Stimulated activated CD4-positive, alpha-beta T cell treated with anti-CD3 and anti-CD28 coated beads, TNF-alpha, amount 100 ng/mL, for 48 hours (primary cell): ENCODE measurements around the gene SCYGR7.

ENCODE experiments used
- DNase-seq, 3 donors: peaks; one replicate each; pipeline ENCODE4 v3.0.0-alpha.2; 2020; ENCODE audit warnings: low read depth in 3 of 3

The SCYGR7 gene

DNA sequence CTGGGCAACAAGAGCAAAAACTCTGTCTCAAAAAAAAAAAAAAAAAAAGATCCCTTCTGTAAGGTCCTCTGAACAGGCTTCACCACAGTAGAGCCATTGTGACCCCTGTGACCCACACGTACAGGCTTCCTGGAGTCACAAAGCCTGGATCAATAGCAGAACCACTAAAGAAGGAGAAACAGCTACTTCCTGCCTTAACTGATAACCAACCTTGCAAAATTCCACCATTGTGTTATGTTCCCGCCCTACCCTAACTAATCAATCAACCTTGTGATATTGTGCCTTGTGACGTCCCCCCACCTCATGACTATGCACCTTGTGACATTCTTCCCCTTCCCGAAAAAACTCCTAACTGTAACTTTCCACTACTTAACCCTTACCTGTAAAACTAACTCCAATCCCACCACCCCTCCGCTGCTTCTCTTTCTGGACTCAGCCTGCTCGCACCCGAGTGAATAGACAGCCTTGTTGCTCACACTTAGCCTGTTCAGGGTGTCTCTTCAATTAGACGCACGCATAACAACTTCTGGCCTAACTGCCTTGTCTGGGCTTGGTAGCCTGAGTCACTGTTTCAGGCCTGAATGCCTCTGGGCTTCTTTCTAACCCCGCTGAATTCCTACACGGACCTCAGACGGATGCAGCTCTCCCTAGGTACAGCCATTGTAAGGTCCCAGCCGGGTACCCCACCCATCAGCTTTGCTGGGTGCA lies 31.4 kb downstream of the SCYGR7 start:
- no peak for DNase-seq

GRCh38 chr2:227761740-227762476 lies 33.8 kb downstream of the SCYGR7 start:
- no peak for DNase-seq

GRCh38 chr2:227765788-227766372 lies 37.7 kb downstream of the SCYGR7 start:
- no peak for DNase-seq

- peak; percentile 26 to 57 (median 44) for DNase-seq
Observed at GRCh38 chr2:227766373-227766883, 38.3 kb downstream of the SCYGR7 start.

GRCh38 chr2:227767830-227768229 lies 39.7 kb downstream of the SCYGR7 start:
- DNase-seq: no peak

DNA sequence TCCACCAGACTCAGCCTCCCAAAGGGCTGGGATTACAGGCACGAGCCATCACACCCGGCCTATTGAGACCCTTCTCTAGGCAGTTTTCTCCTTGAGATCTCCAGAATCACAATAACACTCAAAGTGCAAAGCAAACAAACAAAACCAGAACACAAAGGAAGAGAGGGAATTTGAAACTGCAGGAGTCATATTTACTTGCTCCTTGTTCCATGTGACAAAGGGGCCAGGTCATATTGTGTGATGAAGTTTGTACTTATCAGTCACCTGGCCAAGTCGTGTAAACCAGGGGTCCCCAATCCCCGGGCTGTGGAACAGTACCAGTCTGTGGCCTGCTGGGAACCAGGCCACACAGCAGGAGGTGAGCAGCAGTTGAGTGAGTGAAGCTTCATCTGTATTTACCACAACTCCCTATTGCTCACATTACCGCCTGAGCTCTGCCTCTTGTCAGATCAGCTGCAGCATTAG lies 44.1 kb downstream of the SCYGR7 start:
- no peak for DNase-seq

DNA sequence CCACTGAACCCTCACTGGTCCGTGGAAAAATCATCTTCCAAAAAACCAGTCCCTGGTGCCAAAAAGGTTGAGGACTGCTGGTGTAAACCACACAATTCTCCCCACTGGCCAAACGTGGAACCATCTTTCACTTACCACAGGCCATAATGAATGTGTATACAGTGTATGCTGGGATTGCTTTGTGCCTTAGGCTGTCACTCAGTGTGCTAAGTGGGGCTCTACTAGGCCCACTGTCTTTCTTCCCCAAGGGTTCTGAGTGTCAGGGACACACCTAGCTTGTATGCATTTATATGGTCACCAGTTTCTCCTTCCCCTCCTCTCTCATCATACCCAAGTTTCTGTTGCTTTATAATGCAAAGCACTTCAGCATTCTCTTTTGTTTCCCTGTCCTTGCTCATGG lies 44.8 kb downstream of the SCYGR7 start:
- DNase-seq: no peak

GRCh38 chr2:227774011-227774624 lies 46.0 kb downstream of the SCYGR7 start:
- DNase-seq: no peak

- no peak for DNase-seq
Observed at GRCh38 chr2:227774895-227775842, 47.0 kb downstream of the SCYGR7 start.
